ENCODE data around the gene SPPL3.

GRCh38 chr12:120903412-120904196, 554 bp downstream of the SPPL3 start:
- TF ChIP-seq CTCF (conservative IDR thresholded peaks at IDR 0.05 in 1 of 2, IDR thresholded peaks at IDR 0.05 in 1 of 2; ENCODE audit: extremely low read depth in 1 of 2, insufficient read depth in 1 of 2, low read depth in 1 of 2, low read length in 2 of 2) (no peak), EZH2 (IDR thresholded peaks at IDR 0.05; ENCODE audit: borderline replicate concordance, low read length) (no peak)

All from mammary epithelial cell (primary cell).